Jurkat, Clone E6-1 (cell line): ENCODE results near the gene NR5A2.

Experiments used
- DNase-seq: peaks from one replicate; pipeline ENCODE4 v3.0.0-alpha.2; 2011; ENCODE audit warnings: low read depth, low spot score
- H3K4me3 ChIP-seq: 2 replicates; pipeline ENCODE4 v1.5.1; 2011; ENCODE audit warnings: mild to moderate bottlenecking, low read length, control low read depth, moderate library complexity

The NR5A2 gene

GRCh38 chr1:200035397-200035955 is 8.0 kb downstream of the NR5A2 start:
- no peak overlapping the region for H3K4me3 ChIP-seq

GRCh38 chr1:200035956-200036618 is 8.6 kb downstream of the NR5A2 start:
- H3K4me3 ChIP-seq = no peak overlapping the region
- DNase-seq = no peak

More at GRCh38 chr1:200035397-200035955, 8.0 kb downstream of the NR5A2 start:
- DNase-seq = no peak

- H3K4me3 ChIP-seq = no peak overlapping the region
- DNase-seq = no peak
Observed at GRCh38 chr1:200036619-200037270, 9.2 kb downstream of the NR5A2 start.

- no peak overlapping the region for H3K4me3 ChIP-seq
Observed at GRCh38 chr1:200037501-200037900, 10.0 kb downstream of the NR5A2 start.

GRCh38 chr1:200037904-200038303 is 10.4 kb downstream of the NR5A2 start:
- no peak for DNase-seq

More at GRCh38 chr1:200037501-200037900, 10.0 kb downstream of the NR5A2 start:
- no peak for DNase-seq

GRCh38 chr1:200038325-200038980 is 10.9 kb downstream of the NR5A2 start:
- no peak for DNase-seq
- H3K4me3 ChIP-seq = no peak overlapping the region

More at GRCh38 chr1:200037904-200038303, 10.4 kb downstream of the NR5A2 start:
- H3K4me3 ChIP-seq = no peak overlapping the region

- no peak for DNase-seq
- peak overlapping the region; percentile 20 for H3K4me3 ChIP-seq
Observed at GRCh38 chr1:200038981-200039848, 11.7 kb downstream of the NR5A2 start.

GRCh38 chr1:200039849-200040474 is 12.5 kb downstream of the NR5A2 start:
- no peak overlapping the region for H3K4me3 ChIP-seq

GRCh38 chr1:200040481-200041138 is 13.1 kb downstream of the NR5A2 start:
- no peak for DNase-seq
- H3K4me3 ChIP-seq = no peak overlapping the region

More at GRCh38 chr1:200039849-200040474, 12.5 kb downstream of the NR5A2 start:
- DNase-seq = no peak

GRCh38 chr1:200041337-200042118 is 14.0 kb downstream of the NR5A2 start:
- DNase-seq = no peak
- H3K4me3 ChIP-seq = no peak overlapping the region

GRCh38 chr1:200042119-200042551 is 14.6 kb downstream of the NR5A2 start:
- no peak overlapping the region for H3K4me3 ChIP-seq
- DNase-seq = no peak

GRCh38 chr1:200042552-200043335 is 15.2 kb downstream of the NR5A2 start:
- no peak for DNase-seq
- no peak overlapping the region for H3K4me3 ChIP-seq

GRCh38 chr1:200043336-200043668 is 15.8 kb downstream of the NR5A2 start:
- no peak for DNase-seq
- no peak overlapping the region for H3K4me3 ChIP-seq

- DNase-seq = no peak
- H3K4me3 ChIP-seq = no peak overlapping the region
Observed at GRCh38 chr1:200046115-200046514, 18.6 kb downstream of the NR5A2 start.

GRCh38 chr1:200048244-200048643 is 20.7 kb downstream of the NR5A2 start:
- H3K4me3 ChIP-seq = no peak overlapping the region
- DNase-seq = no peak

GRCh38 chr1:200049810-200050209 is 22.3 kb downstream of the NR5A2 start:
- no peak for DNase-seq
- H3K4me3 ChIP-seq = no peak overlapping the region

- H3K4me3 ChIP-seq = no peak overlapping the region
Observed at GRCh38 chr1:200051620-200052019, 24.1 kb downstream of the NR5A2 start.

More at GRCh38 chr1:200051620-200052019, 24.1 kb downstream of the NR5A2 start:
- DNase-seq = no peak
